Endodermal cell (in vitro differentiated cells): ENCODE data around the gene FLT3LG. TPM values are rescaled to one million over a fixed set of nuclear protein-coding genes. Genes with fewer than 3 reads are reported as not detected.

Experiments
- DNase-seq: peaks from one replicate; pipeline ENCODE4 v3.0.0-alpha.2; 2017
- H3K27ac ChIP-seq: 2 replicates; pipeline ENCODE4 v1.5.1; 2013; ENCODE audit warnings: mild to moderate bottlenecking, low read depth, low read length, moderate library complexity
- H3K27me3 ChIP-seq: 2 replicates; pipeline ENCODE4 v1.6.1; 2013; ENCODE audit warnings: mild to moderate bottlenecking, low read length, moderate library complexity; ENCODE audit not compliant: insufficient read depth, control insufficient read depth, poor library complexity, severe bottlenecking
- H3K36me3 ChIP-seq: 2 replicates; pipeline ENCODE4 v1.7.0; 2013; ENCODE audit warnings: mild to moderate bottlenecking, low read length, moderate library complexity; ENCODE audit not compliant: control insufficient read depth, insufficient read depth
- H3K4me1 ChIP-seq: one replicate; pipeline ENCODE4 v1.7.0; 2013; ENCODE audit warnings: low read length; ENCODE audit not compliant: control insufficient read depth, insufficient read depth
- H3K4me3 ChIP-seq: 2 replicates; pipeline ENCODE4 v1.5.1; 2013; ENCODE audit warnings: mild to moderate bottlenecking, low read length, moderate library complexity
- H3K9ac ChIP-seq: 2 replicates; pipeline ENCODE4 v1.6.1; 2013; ENCODE audit warnings: mild to moderate bottlenecking, low read length, moderate library complexity; ENCODE audit not compliant: poor library complexity, severe bottlenecking; ENCODE audit errors: extremely low read depth
- H3K9me3 ChIP-seq: 2 replicates; pipeline ENCODE4 v1.6.1; 2013; ENCODE audit warnings: mild to moderate bottlenecking, low read length, moderate library complexity; ENCODE audit not compliant: control insufficient read depth
- H3K27ac Mint-ChIP-seq: 2 replicates; pipeline ENCODE4 v1.8.0; 2020; ENCODE audit warnings: mixed read lengths
- H3K27me3 Mint-ChIP-seq: 2 replicates; pipeline ENCODE4 v1.8.0; 2021; ENCODE audit warnings: mild to moderate bottlenecking, mixed read lengths; ENCODE audit not compliant: insufficient read depth
- H3K36me3 Mint-ChIP-seq: 2 replicates; pipeline ENCODE4 v1.8.0; 2020; ENCODE audit warnings: low read depth, mixed read lengths
- H3K4me1 Mint-ChIP-seq: 2 replicates; pipeline ENCODE4 v1.8.0; 2020; ENCODE audit warnings: mixed read lengths
- H3K4me3 Mint-ChIP-seq: 2 replicates; pipeline ENCODE4 v1.8.0; 2020; ENCODE audit warnings: mild to moderate bottlenecking, moderate library complexity, mixed read lengths
- H3K9me3 Mint-ChIP-seq: 2 replicates; pipeline ENCODE4 v1.8.0; 2020; ENCODE audit warnings: mild to moderate bottlenecking, mixed read lengths
- WGBS, 2 experiments: methylation state at CpG; one replicate each; pipeline versions ENCODE4 v1.1.5 to v1.1.7; 2013; ENCODE audit warnings: missing lambda C conversion rate in 2 of 2, mixed read lengths in 1 of 2; ENCODE audit not compliant: insufficient coverage in 1 of 2, insufficient read length in 1 of 2; 5-methylcytosine and 5-hydroxymethylcytosine counted together
- total RNA-seq, 2 donors: library from RNA; stranded (reverse); fragmentation: NEBNext Ultra II Directional in 1 of 2; extraction: Animal tissue kit (Norgen Biotek cat#: 25700) in 1 of 2; gene quantifications; 2 replicates in 1 of 2; 3 replicates in 1 of 2; pipeline ENCODE4 v1.2.1, GENCODE V29; 2021
- TF ChIP-seq, protein P1 (sequence below): fragments of 200-600 bp; sonication (generic); conservative IDR thresholded peaks from 2 replicates; pipeline ENCODE4 v1.5.0; 2021; ENCODE audit warnings: antibody characterized with exemption, mild to moderate bottlenecking

The FLT3LG gene
- total RNA-seq, 2 donors from 2014 or later = 0.75 to 2.3 TPM

GRCh38 chr19:49491804-49492572 is 18.0 kb downstream of the FLT3LG start:
- Histone ChIP-seq H3K36me3 (peaks cover 51% of the 10 kb centered on the region), H3K9ac (peak overlapping the region; percentile 13), H3K27me3 (no peaks in the 10 kb centered on the region), H3K9me3 (no peaks in the 10 kb centered on the region), H3K27ac (peak overlapping the region; percentile 9), H3K4me1 (peaks cover 7% of the 10 kb centered on the region), H3K4me3 (no peak overlapping the region)
- H3K4me1 Mint-ChIP-seq = peaks cover 9% of the 10 kb centered on the region
- WGBS, 2 experiments = 94 to 95% methylated on average over 5 to 7 of the region's 7 CpGs
- no peaks in the 10 kb centered on the region for H3K27me3 Mint-ChIP-seq
- H3K9me3 Mint-ChIP-seq = peaks cover 2% of the 10 kb centered on the region
- no peak for DNase-seq
- H3K36me3 Mint-ChIP-seq = peaks cover 58% of the 10 kb centered on the region
- TF ChIP-seq, protein P1, sequence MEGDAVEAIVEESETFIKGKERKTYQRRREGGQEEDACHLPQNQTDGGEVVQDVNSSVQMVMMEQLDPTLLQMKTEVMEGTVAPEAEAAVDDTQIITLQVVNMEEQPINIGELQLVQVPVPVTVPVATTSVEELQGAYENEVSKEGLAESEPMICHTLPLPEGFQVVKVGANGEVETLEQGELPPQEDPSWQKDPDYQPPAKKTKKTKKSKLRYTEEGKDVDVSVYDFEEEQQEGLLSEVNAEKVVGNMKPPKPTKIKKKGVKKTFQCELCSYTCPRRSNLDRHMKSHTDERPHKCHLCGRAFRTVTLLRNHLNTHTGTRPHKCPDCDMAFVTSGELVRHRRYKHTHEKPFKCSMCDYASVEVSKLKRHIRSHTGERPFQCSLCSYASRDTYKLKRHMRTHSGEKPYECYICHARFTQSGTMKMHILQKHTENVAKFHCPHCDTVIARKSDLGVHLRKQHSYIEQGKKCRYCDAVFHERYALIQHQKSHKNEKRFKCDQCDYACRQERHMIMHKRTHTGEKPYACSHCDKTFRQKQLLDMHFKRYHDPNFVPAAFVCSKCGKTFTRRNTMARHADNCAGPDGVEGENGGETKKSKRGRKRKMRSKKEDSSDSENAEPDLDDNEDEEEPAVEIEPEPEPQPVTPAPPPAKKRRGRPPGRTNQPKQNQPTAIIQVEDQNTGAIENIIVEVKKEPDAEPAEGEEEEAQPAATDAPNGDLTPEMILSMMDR = no peak
- no peak overlapping the region for H3K4me3 Mint-ChIP-seq
- H3K27ac Mint-ChIP-seq = peak overlapping the region; percentile 82

DNA sequence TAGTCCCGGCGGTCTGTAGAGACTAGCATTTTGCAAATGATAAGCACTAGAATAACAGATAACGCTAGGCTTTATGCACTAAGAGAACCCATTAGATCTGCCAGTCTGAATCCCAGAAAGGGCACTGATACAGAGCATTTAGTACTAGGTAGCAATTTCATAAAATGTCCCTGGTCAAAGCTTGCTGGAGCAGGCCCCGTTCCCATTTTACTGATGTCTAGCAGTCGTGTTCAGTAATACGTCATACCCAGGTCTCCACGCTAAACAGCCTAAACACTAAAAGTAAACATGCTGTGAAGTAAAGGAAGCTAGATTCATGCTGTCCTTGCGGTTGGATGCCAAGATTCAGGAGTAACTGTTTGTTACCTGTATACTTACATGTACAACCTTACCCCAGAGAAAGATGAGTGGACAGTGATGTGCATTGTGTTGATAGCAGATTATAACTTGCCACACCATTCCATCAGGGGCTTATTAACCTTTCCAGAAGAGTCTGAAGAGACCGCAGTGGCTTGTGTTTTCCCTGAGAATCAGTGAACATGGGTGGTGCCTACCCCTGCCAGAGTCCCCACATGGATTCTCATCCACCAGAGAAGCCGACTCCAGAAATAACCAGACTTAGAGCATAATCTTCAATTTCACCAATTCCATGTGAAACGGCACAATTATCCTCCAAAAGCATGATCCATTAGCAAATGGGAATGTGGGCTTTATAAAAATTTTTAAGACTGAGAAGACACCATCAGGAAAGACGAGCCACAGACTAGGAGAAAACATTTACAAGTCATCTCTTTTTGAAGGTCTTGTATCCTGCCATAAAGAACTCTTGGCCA is 18.8 kb downstream of the FLT3LG start:
- Mint-ChIP-seq H3K27ac (peak overlapping the region; percentile 82), H3K27me3 (no peaks in the 10 kb centered on the region), H3K36me3 (peaks cover 62% of the 10 kb centered on the region), H3K4me3 (no peak overlapping the region), H3K9me3 (peaks cover 2% of the 10 kb centered on the region), H3K4me1 (peaks cover 14% of the 10 kb centered on the region)
- no peaks in the 10 kb centered on the region for H3K9me3 ChIP-seq
- peak overlapping the region; percentile 9 for H3K27ac ChIP-seq
- no peaks in the 10 kb centered on the region for H3K27me3 ChIP-seq
- no peak overlapping the region for H3K4me3 ChIP-seq
- peaks cover 15% of the 10 kb centered on the region for H3K4me1 ChIP-seq
- TF ChIP-seq, protein P1 = no peak
- no peak for DNase-seq
- peaks cover 57% of the 10 kb centered on the region for H3K36me3 ChIP-seq
- WGBS, 2 experiments = 88 to 90% methylated on average over 9 to 12 of the region's 12 CpGs
- H3K9ac ChIP-seq = no peak overlapping the region

DNA sequence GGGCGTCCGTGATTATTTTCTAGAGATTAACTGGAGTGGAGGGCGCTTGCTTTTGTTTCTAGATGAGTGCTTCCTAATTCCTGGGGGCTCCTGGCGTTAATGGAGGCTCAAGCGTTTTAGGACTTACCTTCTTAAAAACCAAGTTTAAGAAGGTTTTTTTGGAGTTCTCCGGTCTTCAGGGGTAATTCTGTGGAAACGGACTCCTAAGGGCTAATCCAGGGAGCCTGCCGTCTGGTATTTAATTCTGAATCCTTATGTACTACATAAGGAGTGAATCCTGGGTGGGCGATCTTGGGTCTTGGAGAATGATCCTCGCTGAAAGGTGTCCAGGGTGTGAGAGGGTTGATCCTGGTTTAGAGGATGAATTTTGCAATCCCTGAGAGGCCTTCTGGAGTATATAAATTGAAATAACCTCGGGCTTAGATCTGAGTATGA is 22.6 kb downstream of the FLT3LG start:
- peaks cover 12% of the 10 kb centered on the region for H3K4me1 ChIP-seq
- Mint-ChIP-seq H3K4me3 (peak overlapping the region; percentile 94), H3K27ac (peak overlapping the region; percentile 98), H3K9me3 (peaks cover 2% of the 10 kb centered on the region), H3K27me3 (no peaks in the 10 kb centered on the region), H3K36me3 (peaks cover 45% of the 10 kb centered on the region), H3K4me1 (peaks cover 22% of the 10 kb centered on the region)
- TF ChIP-seq, protein P1 = no peak
- 0% methylated on average over 6 to 11 of the region's 11 CpGs for WGBS, 2 experiments
- peak overlapping the region; percentile 92 for H3K27ac ChIP-seq
- H3K4me3 ChIP-seq = peak overlapping the region; percentile 99
- peaks cover 47% of the 10 kb centered on the region for H3K36me3 ChIP-seq
- no peak for DNase-seq
- no peaks in the 10 kb centered on the region for H3K9me3 ChIP-seq
- peak overlapping the region; percentile 99 for H3K9ac ChIP-seq
- H3K27me3 ChIP-seq = no peaks in the 10 kb centered on the region
